HG02884 (cell line): ENCODE results near the gene ANKS4B.
"Not testable (repeated sequence)": the region's sequence is repeated elsewhere in the genome, so short reads cannot be mapped to it uniquely, and the experiment has no call there.

Experiments
- ATAC-seq: cut with Tn5 transposase; IDR thresholded peaks from one replicate; pipeline ENCODE4 v1.9.1; 2021; ENCODE audit warnings: mild to moderate bottlenecking, moderate library complexity; ENCODE audit not compliant: unreplicated experiment

ANKS4B gene

DNA sequence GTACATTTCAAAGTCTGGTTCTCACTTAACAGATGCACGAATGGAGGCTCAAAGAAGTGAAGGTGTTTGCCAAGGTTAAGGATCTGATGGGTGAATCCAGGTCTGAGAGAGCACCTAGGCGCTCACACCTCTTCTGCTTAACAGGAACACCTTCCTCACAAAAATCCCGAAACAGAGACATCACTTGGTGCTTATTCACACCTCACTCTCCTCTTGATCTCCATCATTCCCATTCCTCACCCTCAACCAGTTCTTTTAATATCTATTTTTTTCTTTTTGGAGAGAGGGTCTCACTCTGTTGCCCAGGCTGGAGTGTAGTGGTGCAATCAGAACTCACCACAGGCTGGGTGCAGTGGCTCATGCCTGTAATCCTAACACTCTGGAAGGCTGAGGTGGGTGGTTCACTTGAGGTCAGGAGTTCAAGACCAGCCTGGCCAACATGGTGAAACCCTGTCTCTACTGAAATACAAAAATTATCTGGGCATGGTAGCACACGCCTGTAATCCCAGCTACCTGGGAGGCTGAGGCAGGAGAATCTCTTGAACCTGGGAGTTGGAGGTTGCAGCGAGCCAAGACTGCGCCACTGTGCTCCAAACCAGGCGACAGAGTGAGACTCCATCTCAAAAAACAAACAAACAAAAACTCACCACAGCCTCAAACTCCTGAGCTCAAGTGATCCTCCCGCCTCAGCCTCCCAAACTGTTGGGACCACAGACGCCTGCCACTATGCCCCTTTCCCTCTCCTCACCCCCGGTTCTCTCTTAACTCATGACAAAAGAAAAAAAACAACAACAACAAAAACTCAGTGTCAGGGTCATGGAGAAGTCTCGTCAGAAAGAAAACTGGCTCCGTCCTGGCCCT is 29.5 kb downstream of the ANKS4B start:
- no peak for ATAC-seq

DNA sequence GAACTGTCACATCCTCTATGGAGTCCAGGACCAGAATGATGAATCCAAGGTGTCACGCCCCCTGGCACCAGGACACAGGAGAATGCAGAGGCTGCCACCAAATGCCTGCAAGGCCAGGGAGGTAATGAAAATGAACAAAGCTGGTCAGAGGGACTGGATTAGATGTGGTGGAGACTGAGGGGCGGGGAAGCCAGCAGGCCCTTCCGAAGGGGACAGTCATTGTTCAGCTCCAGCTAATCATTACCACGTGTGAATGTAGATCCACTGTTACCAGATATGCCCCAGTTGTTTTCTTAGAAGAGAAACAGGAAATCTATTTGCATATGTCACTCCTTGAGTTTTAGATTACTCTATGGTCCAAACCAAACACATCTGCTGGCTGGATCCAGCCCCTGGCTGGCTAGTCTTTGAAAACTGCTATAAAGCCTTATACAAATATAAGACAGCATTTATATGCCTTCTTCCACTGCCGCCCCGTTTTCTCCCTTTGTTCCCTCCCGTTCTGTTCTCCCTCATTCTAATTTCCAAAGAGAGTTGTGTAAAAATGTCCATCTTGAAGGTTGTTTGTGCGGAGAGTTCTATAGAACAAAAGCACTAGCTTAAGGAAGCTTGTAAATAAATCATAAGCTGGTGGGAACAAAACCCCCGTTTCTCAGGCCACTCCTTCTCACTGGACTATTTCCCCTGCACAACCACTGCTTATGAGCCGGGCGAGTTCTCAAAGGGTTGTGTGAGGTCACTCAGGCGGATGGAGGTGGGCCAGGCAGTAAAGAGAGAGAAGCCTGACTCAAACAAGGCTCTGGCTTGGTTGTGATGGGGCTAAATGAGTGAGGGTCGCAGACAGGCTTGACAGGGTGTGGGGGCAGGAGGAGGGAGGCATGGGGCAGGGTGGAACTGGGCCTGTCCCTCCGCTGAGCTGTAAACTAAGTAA is 30.4 kb downstream of the ANKS4B start:
- peak; percentile 68 for ATAC-seq

DNA sequence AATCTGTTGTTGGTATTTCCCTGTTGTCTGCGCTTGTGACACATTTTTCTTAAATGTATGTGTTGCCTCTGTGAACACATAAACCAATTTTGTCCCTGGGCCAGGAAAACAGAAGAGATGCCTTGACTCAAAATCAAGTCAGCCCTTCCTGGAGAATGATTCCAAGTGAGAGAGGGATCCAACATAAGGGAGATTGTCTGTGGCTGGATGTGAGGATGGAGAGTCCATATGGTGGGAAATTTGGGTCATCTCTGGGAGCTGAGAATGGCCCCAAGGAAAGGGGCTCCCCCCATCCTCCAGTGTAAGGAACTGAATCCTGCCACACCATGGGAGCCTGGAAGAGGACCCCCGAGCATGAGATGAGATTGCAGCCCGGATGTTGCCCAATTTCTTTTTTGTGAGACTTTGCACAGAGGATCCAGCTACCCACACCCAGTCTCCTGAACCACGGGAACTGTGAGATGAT is 31.1 kb downstream of the ANKS4B start:
- ATAC-seq, result no peak

- no peak for ATAC-seq
Observed at GRCh38 chr16:21265104-21265837, 31.8 kb downstream of the ANKS4B start.

- ATAC-seq, result no peak
Observed at GRCh38 chr16:21267298-21267697, 33.8 kb downstream of the ANKS4B start.

- ATAC-seq, result no peak
Observed at GRCh38 chr16:21268236-21268635, 34.7 kb downstream of the ANKS4B start.

GRCh38 chr16:21272253-21272652 is 38.8 kb downstream of the ANKS4B start:
- ATAC-seq, result no peak

DNA sequence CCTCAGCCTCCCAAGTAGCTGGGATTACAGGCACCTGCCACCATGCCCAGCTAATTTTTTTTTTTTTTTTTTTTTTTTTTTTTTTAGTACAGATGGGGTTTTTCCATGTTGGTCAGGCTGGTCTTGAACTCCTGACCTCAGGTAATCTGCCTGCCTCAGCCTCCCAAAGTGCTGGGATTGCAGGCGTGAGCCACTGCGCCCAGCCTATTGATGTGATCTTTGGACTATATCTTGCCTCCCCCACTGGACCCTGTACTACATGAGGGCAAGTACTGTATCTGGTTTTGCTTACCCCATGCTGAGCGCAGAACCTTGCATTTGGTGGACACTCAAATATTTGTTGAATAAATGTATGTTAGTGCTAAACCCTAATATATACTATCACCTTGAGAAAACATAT is 39.3 kb downstream of the ANKS4B start:
- ATAC-seq, result not testable (repeated sequence)

- ATAC-seq, result no peak
Observed at GRCh38 chr16:21274172-21274726, 40.8 kb downstream of the ANKS4B start.

GRCh38 chr16:21275529-21275928 is 42.0 kb downstream of the ANKS4B start:
- ATAC-seq, result no peak

- ATAC-seq, result no peak
Observed at GRCh38 chr16:21276090-21276489, 42.6 kb downstream of the ANKS4B start.

GRCh38 chr16:21277045-21277926 is 43.8 kb downstream of the ANKS4B start:
- no peak for ATAC-seq

DNA sequence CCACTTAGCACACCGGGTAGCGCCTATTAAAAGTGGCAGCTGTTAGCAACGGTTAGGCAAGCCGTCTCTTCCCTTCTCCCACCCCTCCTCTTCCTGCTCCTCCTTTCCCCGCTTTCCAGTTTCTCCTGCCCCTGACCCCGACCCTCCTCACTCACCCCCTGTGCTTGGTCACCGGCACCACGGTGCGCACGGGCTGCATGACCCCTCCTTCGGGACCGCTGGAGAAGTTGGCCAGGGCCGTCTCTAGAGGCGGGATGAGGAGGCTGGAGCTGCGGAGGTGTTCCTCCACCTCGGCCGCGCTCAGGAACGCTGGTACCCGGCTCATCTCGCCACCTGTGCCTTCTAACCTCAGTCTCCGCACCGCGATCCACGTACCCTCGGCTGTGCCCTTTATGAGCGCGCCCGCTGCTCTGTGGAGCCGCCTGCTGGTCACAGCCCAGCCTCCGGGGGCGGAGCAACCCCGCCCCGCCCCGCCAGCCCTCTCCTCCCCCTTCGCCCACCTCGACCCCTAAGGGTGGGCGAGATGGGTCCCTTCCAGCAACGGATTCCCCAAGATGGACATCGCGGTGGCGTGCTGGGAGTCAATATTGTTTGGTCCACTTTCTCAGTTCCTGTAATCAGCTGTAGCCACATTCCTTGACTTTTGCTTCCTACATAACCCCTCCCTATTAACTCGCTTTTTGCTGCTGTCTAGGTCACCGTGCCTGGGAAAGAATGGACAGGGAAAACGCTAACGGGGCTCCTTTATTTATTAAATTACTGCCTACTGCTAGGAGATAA is 44.6 kb downstream of the ANKS4B start, which contains the start of gene CRYM:
Gene CRYM (minus strand): TSS at position 364 of the 780 bp plus-strand sequence. CDS start 39 bp downstream, at position 325.
- ATAC-seq, result no peak

DNA sequence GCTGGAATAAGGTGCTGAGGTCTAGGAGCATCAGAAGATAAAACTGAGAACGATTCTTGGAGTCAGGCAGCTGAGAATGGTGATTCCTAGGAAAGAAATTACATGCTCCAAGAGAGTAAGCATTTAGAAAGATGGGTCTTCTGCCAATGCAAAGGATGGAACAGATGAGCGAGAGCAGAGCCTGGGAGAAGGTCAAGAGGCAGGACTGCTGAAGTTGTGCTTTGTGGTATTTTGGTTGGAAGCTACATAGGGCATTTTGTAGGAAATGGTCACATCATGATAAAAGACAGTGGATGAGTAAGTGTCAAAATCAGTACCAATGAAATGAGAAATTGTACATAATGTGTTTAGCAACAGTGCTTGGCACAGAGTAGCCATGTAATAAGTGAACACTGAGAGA is 46.0 kb downstream of the ANKS4B start:
- ATAC-seq, result no peak

DNA sequence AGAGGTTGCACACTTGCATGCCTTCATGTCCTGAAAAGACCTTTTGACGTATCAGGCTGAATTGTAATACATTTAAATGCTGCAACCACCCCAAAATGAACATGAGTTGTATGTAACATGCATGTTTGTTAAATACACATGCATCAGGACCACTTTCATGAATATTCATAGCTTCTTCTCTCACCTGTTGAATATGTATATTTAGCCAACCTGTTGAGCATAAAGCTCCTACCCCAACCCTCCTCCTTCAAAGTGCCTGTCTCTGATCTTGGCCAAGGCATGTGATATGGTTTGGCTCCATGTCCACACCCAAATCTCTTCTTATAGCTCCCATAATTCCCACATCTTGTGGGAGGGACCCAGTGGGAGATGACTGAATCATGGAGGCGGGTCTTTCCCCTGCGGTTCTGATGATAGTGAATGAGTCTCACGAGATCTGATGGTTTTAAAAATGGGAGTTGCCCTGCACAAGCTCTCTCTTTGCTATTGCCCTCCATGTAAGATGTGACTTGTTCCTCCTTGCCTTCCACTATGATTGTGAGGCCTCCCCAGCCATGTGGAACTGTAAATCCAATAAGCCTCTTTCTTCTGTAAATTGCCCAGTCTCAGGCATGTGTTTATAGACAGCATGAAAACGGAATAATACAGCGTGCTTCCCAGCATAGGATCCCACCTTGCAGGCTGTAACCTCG is 48.3 kb downstream of the ANKS4B start:
- ATAC-seq, result no peak

DNA sequence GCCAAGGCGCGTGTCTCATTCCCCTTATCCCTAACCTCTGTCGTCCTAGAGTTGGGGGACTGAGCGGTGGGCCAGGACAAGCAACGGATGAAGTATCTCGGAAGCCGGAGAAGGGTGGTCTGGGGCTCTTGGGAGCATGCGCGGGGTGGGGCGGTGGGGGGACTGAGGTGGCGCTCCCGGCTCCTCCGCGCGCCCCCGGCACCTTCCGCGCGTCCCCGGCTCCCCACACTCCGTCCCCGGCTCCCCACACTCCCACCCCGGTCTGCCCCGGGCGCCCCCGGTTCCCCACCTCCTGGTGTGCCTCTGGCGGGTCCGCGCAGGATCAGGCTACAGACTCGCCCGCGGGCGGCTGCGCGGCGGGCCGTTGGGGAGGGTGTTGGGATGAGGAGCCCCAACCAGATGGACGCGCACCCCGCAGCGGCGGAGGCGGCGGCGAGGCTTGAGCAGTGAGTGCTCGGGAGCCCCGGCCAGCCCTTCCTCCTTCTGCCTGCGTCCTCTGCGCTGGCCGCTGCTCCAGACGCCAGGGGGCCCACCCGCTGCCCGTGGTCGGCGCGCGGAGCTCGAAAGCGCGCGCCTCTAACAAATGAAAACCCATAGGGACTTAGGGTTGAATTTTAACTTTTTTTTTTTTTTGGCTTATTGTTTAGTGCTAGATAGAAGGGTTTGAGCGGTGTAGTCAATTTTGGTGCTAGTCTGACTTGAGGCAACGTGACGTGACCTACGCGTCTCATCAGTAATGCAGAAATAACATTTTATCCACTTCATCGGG is 50.2 kb downstream of the ANKS4B start:
- no peak for ATAC-seq

GRCh38 chr16:21284414-21284813 is 50.9 kb downstream of the ANKS4B start:
- no peak for ATAC-seq
